Stimulated activated CD4-positive, alpha-beta T cell treated with anti-CD3 and anti-CD28 coated beads, Interleukin-1b, Interleukin-23, amount 100 ng/mL, for 1 hour (primary cell): ENCODE results near the gene GPHN.

Experiments used
- DNase-seq, 2 donors: peaks; one replicate each; pipeline ENCODE4 v3.0.0-alpha.2; 2020; ENCODE audit warnings: low read depth in 2 of 2

GPHN gene

GRCh38 chr14:66955159-66955558 is 447.2 kb downstream of the GPHN start:
- DNase-seq: no peak

GRCh38 chr14:66959437-66960050 is 451.6 kb downstream of the GPHN start:
- no peak for DNase-seq

GRCh38 chr14:66965831-66966230 is 457.9 kb downstream of the GPHN start:
- DNase-seq: no peak

GRCh38 chr14:66972469-66972868 is 464.5 kb downstream of the GPHN start:
- no peak for DNase-seq

- no peak for DNase-seq
Measured at GRCh38 chr14:66974397-66975025, 466.6 kb downstream of the GPHN start.

- no peak for DNase-seq
Measured at GRCh38 chr14:66975251-66975650, 467.3 kb downstream of the GPHN start.

- DNase-seq: no peak
Measured at GRCh38 chr14:66979101-66979974, 471.4 kb downstream of the GPHN start.

GRCh38 chr14:66982247-66982646 is 474.3 kb downstream of the GPHN start:
- no peak for DNase-seq

- DNase-seq: no peak
Measured at GRCh38 chr14:66992776-66993175, 484.8 kb downstream of the GPHN start.

- no peak for DNase-seq
Measured at GRCh38 chr14:66993512-66993911, 485.6 kb downstream of the GPHN start.

GRCh38 chr14:66998013-66998412 is 490.1 kb downstream of the GPHN start:
- no peak for DNase-seq

- no peak for DNase-seq
Measured at GRCh38 chr14:66999978-67000377, 492.0 kb downstream of the GPHN start.

- no peak for DNase-seq
Measured at GRCh38 chr14:67002994-67003753, 495.2 kb downstream of the GPHN start.

- no peak for DNase-seq
Measured at GRCh38 chr14:67004521-67004920, 496.6 kb downstream of the GPHN start.

GRCh38 chr14:67010602-67011001 is 502.7 kb downstream of the GPHN start:
- DNase-seq: no peak

- DNase-seq: no peak
Measured at GRCh38 chr14:67016856-67017255, 508.9 kb downstream of the GPHN start.

GRCh38 chr14:67018720-67019119 is 510.8 kb downstream of the GPHN start:
- no peak for DNase-seq

GRCh38 chr14:67019796-67020195 is 511.8 kb downstream of the GPHN start:
- no peak for DNase-seq

- no peak for DNase-seq
Measured at GRCh38 chr14:67031920-67032774, 524.2 kb downstream of the GPHN start.

- no peak for DNase-seq
Measured at GRCh38 chr14:67045440-67045839, 537.5 kb downstream of the GPHN start.

- DNase-seq: no peak
Measured at GRCh38 chr14:67050896-67051295, 542.9 kb downstream of the GPHN start.
